ENCODE data around the gene TESK1.
A peak's percentile ranks its signal among the peaks of the same experiment; 100 is the strongest.

TESK1 gene

GRCh38 chr9:35646153-35646532 lies 41.1 kb downstream of the TESK1 start:
- peak in 3 of 58 donors; percentile 20 to 55 (median 40) for DNase-seq

GRCh38 chr9:35646533-35647265 lies 41.6 kb downstream of the TESK1 start:
- DNase-seq: peak in 57 of 58 donors; percentile 47 to 93 (median 83)

- DNase-seq: peak in 15 of 58 donors; percentile 2 to 64 (median 13)
Observed at GRCh38 chr9:35649431-35650340, 44.6 kb downstream of the TESK1 start.

GRCh38 chr9:35650341-35651158 lies 45.5 kb downstream of the TESK1 start, which contains the start of gene SIT1:
SIT1 (minus strand) TSS chr9:35650931; CDS start chr9:35650853, 78 bp downstream.
- DNase-seq: no peak

GRCh38 chr9:35651956-35652828 lies 47.1 kb downstream of the TESK1 start:
- no peak for DNase-seq

GRCh38 chr9:35652829-35653209 lies 47.8 kb downstream of the TESK1 start:
- DNase-seq: no peak

GRCh38 chr9:35653611-35654010 lies 48.5 kb downstream of the TESK1 start:
- DNase-seq: no peak

- DNase-seq: no peak
Observed at GRCh38 chr9:35656348-35656747, 51.3 kb downstream of the TESK1 start.

GRCh38 chr9:35656831-35657545 lies 51.9 kb downstream of the TESK1 start:
- DNase-seq: peak in 5 of 58 donors; percentile 18 to 76 (median 54)

GRCh38 chr9:35657546-35658136 lies 52.6 kb downstream of the TESK1 start, which contains the start of gene RMRP:
RMRP (minus strand) TSS chr9:35658019.
- peak; percentile 55 to 99 (median 95) for DNase-seq

- peak in 57 of 58 donors; percentile 30 to 93 (median 78) for DNase-seq
Observed at GRCh38 chr9:35658137-35658967, 53.3 kb downstream of the TESK1 start, which contains the start of gene CCDC107. CCDC107 (plus strand) TSS chr9:35658292; CDS start chr9:35658380, 88 bp downstream.

- peak in 11 of 58 donors; percentile 5 to 48 (median 19) for DNase-seq
Observed at GRCh38 chr9:35658968-35659220, 53.8 kb downstream of the TESK1 start.

GRCh38 chr9:35659340-35659739 lies 54.3 kb downstream of the TESK1 start:
- DNase-seq: no peak
